Omental fat pad (tissue), 4 donors: ENCODE results near the gene SLBP. TPM values are rescaled to one million over a fixed set of nuclear protein-coding genes. Genes with fewer than 3 reads are reported as not detected.
"Not testable (repeated sequence)": the region's sequence is repeated elsewhere in the genome, so short reads cannot be mapped to it uniquely, and the experiment has no call there.

Experiments used
- ATAC-seq: fragments of 150-250 bp; one replicate; pipeline ENCODE4 v1.9.1; 2016; ENCODE audit warnings: mild to moderate bottlenecking, moderate library complexity; ENCODE audit not compliant: low FRiP score
- DNase-seq: peaks from one replicate; pipeline ENCODE4 v3.0.0-alpha.2; 2019; ENCODE audit warnings: low spot score
- total RNA-seq, 4 donors: library from RNA; depleted of rRNA; stranded (reverse); fragments of >200 nt; gene quantifications; one replicate each; pipeline ENCODE4 v1.1.0, GENCODE V29; 2016
- TF ChIP-seq, protein P1 (sequence below), 3 donors: fragments of 450-650 bp; IDR thresholded peaks; one replicate each; pipeline ENCODE4 v1.5.1; 2016 to 2017; ENCODE audit warnings: antibody characterized with exemption in 3 of 3, mild to moderate bottlenecking in 3 of 3, moderate library complexity in 2 of 3

SLBP gene
- total RNA-seq, 4 donors from 2014 or later: 33.3 to 58.4 (median 40.3) TPM

DNA sequence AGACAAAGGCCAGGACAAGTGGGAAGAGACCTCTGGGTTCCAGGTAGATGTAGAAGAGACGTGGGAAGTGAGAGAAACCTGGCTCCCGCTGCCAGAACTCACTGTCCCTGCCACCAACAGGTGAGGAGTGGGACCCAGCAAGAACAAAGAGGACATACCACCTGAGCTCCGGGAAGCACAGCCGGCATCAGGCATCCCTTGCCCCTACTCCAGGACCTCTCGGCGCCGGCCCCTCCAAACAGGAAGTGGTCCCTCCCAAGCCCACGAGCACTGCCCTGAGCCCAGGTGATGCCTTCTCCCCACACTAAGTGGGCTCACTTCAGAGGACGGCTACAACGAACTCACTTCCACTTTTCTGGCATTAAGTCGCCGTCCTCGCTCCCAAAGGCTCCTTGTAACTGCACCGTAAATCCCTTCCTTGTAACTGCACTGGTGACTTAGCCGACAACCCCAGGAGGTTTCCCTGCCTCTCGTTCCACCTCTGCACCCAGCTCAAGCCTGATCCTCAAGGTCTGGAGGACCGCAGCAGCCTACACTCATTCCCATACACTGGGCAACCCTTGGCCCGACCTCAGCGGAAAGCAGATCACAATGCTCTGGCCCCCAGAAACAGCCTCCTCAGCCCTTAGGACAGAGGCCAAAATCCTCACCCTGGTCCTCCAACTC is 36.9 kb downstream of the SLBP start:
- TF ChIP-seq, protein P1, sequence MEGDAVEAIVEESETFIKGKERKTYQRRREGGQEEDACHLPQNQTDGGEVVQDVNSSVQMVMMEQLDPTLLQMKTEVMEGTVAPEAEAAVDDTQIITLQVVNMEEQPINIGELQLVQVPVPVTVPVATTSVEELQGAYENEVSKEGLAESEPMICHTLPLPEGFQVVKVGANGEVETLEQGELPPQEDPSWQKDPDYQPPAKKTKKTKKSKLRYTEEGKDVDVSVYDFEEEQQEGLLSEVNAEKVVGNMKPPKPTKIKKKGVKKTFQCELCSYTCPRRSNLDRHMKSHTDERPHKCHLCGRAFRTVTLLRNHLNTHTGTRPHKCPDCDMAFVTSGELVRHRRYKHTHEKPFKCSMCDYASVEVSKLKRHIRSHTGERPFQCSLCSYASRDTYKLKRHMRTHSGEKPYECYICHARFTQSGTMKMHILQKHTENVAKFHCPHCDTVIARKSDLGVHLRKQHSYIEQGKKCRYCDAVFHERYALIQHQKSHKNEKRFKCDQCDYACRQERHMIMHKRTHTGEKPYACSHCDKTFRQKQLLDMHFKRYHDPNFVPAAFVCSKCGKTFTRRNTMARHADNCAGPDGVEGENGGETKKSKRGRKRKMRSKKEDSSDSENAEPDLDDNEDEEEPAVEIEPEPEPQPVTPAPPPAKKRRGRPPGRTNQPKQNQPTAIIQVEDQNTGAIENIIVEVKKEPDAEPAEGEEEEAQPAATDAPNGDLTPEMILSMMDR (IDR thresholded peaks at IDR 0.05): no peak
- ATAC-seq (no peak), DNase-seq (no peak)

DNA sequence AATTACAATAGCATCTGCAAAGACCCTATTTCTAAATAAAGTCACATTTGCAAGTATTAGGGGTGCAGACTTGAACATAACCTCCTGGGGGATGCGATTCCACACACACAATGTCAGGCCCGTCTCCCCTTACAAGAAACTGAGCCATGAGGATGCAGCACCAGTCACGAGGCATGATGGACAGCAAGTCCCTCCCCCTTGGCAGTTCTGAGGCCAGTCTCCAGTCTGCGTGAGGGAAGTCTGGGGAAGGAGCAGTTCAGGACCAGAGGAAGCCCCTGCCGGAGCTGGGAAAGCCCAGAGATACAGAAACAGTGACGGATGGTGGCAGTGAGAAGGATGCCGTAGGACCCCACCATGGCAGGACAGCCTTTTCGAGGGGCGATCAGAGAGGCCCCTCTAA is 37.4 kb downstream of the SLBP start:
- no peak for ATAC-seq
- DNase-seq: no peak
- TF ChIP-seq, protein P1 (IDR thresholded peaks at IDR 0.05): no peak

DNA sequence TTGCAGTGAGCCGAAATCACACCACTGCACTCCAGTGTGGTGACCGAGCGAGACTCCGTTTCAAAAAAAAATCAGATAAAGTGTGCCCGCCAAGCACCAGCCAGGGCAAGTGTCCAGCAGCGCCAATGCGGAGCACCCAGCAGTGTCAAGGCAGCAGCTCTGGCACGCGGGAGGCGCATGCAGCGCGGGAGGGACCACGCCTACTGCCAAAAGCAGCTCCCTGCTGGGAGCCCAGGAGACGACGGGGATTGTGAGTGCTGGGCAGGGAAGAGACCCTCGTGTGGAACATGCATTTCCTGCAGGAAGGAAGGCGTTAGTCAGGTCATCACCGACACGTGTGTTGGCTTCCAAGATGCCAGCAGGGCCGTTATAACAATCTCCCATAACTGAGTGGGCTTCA is 38.4 kb downstream of the SLBP start:
- TF ChIP-seq, protein P1 (IDR thresholded peaks at IDR 0.05): no peak
- DNase-seq: no peak
- no peak for ATAC-seq

DNA sequence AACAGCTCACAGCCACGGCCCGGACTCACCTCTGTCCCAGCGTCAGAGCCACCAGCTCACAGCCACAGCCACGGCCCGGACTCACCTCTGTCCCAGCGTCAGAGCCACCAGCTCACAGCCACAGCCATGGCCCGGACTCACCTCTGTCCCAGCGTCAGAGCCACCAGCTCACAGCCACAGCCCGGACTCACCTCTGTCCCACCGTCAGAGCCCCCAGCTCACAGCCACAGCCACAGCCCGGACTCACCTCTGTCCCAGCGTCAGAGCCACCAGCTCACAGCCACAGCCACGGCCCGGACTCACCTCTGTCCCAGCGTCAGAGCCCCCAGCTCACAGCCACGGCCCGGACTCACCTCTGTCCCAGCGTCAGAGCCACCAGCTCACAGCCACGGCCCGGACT is 41.1 kb downstream of the SLBP start:
- ATAC-seq, DNase-seq: not testable (repeated sequence)

DNA sequence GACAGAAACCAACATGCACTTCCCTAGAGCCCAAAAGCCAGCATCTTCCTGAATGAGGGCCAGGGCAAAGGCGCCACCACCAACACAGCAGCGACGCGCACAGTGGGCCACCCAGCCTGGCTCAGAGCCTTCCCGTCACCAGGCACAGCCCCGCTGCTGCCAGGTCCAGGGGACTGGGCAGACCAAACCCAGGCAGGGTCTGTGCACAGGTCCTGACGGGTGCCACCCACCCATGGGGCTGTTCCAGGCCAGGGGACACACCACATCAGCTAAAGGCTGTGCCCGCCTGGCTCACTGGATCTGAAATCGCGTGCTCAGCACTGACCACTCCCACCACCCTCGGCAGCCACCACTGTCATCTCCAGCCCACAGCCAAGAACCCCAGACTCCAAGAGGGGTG is 41.8 kb downstream of the SLBP start:
- DNase-seq: no peak
- no peak for ATAC-seq
- TF ChIP-seq, protein P1 (IDR thresholded peaks at IDR 0.05): no peak

DNA sequence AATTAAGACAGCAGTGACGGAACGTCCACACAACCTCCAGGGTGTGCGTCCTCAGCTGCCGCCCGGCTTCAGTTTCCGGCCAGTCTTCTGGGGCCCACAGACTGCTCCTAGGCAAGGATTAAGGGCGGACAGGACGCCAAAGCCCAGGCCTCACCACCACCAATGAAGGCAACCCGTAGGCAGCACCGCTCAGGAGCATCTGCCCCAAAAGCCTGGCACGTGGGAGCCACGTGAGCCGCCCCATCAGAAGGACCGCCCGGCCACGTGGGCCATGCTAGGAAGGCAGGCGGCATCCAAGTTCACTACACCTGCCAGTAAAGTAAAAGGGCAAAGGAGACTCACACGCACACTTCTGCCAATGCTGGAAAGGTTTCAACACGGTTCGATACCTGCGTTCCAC is 42.3 kb downstream of the SLBP start:
- TF ChIP-seq, protein P1 (IDR thresholded peaks at IDR 0.05): no peak
- ATAC-seq (no peak), DNase-seq (no peak)

DNA sequence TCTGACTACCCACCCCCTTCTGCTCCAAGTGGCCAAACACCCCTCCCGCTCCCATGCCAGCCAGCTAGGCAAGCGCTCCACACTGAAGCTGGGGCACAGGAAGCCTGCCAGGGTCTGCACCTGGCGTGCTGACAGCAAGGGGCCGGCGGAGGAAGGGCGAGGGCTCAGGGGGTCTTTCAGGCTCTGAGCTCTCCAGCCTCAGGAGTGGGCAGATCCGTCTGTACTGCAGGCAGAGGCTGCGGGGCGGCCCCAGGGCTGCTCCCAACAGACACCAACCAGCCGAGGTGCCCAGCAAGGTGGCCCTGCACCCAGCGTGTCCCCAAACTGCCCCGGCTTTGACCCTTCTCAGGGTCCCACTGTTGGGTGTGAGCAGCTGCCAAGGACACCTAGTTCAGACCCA is 42.8 kb downstream of the SLBP start:
- TF ChIP-seq, protein P1 (IDR thresholded peaks at IDR 0.05): no peak
- no peak for ATAC-seq
- DNase-seq: no peak
